ENCODE measurements around the gene LPP.

DNA sequence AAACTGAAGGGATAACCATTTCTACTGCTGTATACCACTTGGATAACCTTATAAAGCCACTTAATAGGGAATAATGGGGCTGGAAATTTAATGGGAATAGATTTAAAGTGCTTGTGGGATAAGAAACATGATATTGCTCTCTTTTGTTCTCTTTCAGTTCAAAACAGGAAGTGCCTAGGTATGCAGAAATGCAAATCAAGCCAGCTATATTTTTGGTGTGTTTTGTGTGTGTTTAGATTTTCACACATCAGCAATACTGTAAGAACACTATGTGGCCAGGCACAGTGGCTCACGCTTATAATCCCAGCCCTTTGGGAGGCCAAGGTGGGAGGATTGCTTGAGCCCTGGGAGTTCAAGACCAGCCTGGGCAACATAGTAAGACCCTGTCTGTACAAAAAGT lies 575.5 kb downstream of the LPP start:
- TF ChIP-seq, protein P1, sequence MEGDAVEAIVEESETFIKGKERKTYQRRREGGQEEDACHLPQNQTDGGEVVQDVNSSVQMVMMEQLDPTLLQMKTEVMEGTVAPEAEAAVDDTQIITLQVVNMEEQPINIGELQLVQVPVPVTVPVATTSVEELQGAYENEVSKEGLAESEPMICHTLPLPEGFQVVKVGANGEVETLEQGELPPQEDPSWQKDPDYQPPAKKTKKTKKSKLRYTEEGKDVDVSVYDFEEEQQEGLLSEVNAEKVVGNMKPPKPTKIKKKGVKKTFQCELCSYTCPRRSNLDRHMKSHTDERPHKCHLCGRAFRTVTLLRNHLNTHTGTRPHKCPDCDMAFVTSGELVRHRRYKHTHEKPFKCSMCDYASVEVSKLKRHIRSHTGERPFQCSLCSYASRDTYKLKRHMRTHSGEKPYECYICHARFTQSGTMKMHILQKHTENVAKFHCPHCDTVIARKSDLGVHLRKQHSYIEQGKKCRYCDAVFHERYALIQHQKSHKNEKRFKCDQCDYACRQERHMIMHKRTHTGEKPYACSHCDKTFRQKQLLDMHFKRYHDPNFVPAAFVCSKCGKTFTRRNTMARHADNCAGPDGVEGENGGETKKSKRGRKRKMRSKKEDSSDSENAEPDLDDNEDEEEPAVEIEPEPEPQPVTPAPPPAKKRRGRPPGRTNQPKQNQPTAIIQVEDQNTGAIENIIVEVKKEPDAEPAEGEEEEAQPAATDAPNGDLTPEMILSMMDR (optimal IDR thresholded peaks at IDR 0.05 in 1 of 3, IDR thresholded peaks at IDR 0.05 in 1 of 3, conservative IDR thresholded peaks at IDR 0.05 in 1 of 3; ENCODE audit: extremely low read depth in 1 of 3, insufficient read depth in 2 of 3, low read length in 3 of 3): no peak
- TF ChIP-seq EZH2 (IDR thresholded peaks at IDR 0.05; ENCODE audit: low read length): no peak

All from keratinocyte (primary cell).